Fibroblast of mammary gland (primary cell): ENCODE results near the gene CXCR4.

Experiments used
- DNase-seq: peaks from one replicate; pipeline ENCODE4 v3.0.0-alpha.2; 2010; ENCODE audit warnings: low read depth
- H3K4me3 ChIP-seq: 2 replicates; pipeline ENCODE4 v1.5.1; 2011; ENCODE audit warnings: low read depth, mild to moderate bottlenecking, low read length, moderate library complexity; ENCODE audit not compliant: control insufficient read depth
- CTCF ChIP-seq: conservative IDR thresholded peaks from 2 replicates; pipeline ENCODE4 v1.5.1; 2011; ENCODE audit warnings: low read depth, low read length, inconsistent platforms; ENCODE audit not compliant: control insufficient read depth, insufficient read depth

CXCR4 gene

GRCh38 chr2:136117909-136118818, at the start of gene CXCR4:
CXCR4 (minus strand) TSS chr2:136118149; CDS start chr2:136118060, 89 bp downstream.
- DNase-seq: peak; percentile 15
- TF ChIP-seq CTCF: no peak
- no peak within 1 kb of the TSS for H3K4me3 ChIP-seq

GRCh38 chr2:136164280-136164776, 46.4 kb upstream of the CXCR4 start:
- H3K4me3 ChIP-seq: no peak overlapping the region
- DNase-seq: no peak
- no peak for TF ChIP-seq CTCF

- DNase-seq: no peak
- no peak overlapping the region for H3K4me3 ChIP-seq
- TF ChIP-seq CTCF: no peak
Observed at GRCh38 chr2:136162438-136162837, 44.5 kb upstream of the CXCR4 start.

GRCh38 chr2:136156411-136156810, 38.5 kb upstream of the CXCR4 start:
- no peak for TF ChIP-seq CTCF
- no peak for DNase-seq
- no peak overlapping the region for H3K4me3 ChIP-seq

GRCh38 chr2:136154384-136154783, 36.4 kb upstream of the CXCR4 start:
- no peak for TF ChIP-seq CTCF
- H3K4me3 ChIP-seq: no peak overlapping the region
- no peak for DNase-seq

- TF ChIP-seq CTCF: no peak
- H3K4me3 ChIP-seq: no peak overlapping the region
- no peak for DNase-seq
Observed at GRCh38 chr2:136151021-136151971, 33.3 kb upstream of the CXCR4 start.
